Sigmoid colon (tissue), 7 donors: Measurements from ENCODE around the gene DTNA. TPM values are rescaled to one million over a fixed set of nuclear protein-coding genes. Genes with fewer than 3 reads are reported as not detected.

ENCODE experiments used
- DNase-seq: peaks from one replicate; pipeline ENCODE4 v3.0.0-alpha.2; 2019
- H3K27ac ChIP-seq, 4 donors: fragments of 200-600 bp; sonication (generic); one replicate each; pipeline ENCODE4 v1.5.1; 2016 to 2019; ENCODE audit warnings: mild to moderate bottlenecking in 1 of 4
- H3K27me3 ChIP-seq, 3 donors: fragments of 200-600 bp; sonication (generic); one replicate each; pipeline ENCODE4 v1.5.1; 2019; ENCODE audit warnings: mild to moderate bottlenecking in 1 of 3
- H3K36me3 ChIP-seq, 4 donors: fragments of 200-600 bp; sonication (generic); one replicate each; pipeline ENCODE4 v1.5.1; 2016 to 2019
- H3K4me1 ChIP-seq, 4 donors: fragments of 200-600 bp; sonication (generic); one replicate each; pipeline ENCODE4 v1.5.1; 2017 to 2019
- H3K4me3 ChIP-seq, 4 donors: fragments of 200-600 bp; sonication (generic); one replicate each; pipeline ENCODE4 v1.5.1; 2017 to 2019; ENCODE audit warnings: mild to moderate bottlenecking in 2 of 4, moderate library complexity in 1 of 4
- H3K9me3 ChIP-seq, 4 donors: fragments of 200-600 bp in 3 of 4; sonication (generic) in 3 of 4; one replicate each; pipeline versions ENCODE4 v1.5.1 to v1.6.1; 2013 to 2019
- EP300 ChIP-seq, 4 donors: sonication (generic); formaldehyde crosslinking; IDR thresholded peaks; one replicate each; pipeline ENCODE4 v1.6.1; 2017; ENCODE audit warnings: antibody characterized with exemption in 4 of 4
- POLR2A ChIP-seq, 2 donors: fragments of 450-650 bp; IDR thresholded peaks; one replicate each; pipeline ENCODE4 v1.6.1; 2016; ENCODE audit warnings: antibody characterized with exemption in 2 of 2, mild to moderate bottlenecking in 2 of 2, moderate library complexity in 2 of 2
- POLR2AphosphoS5 ChIP-seq, 4 donors: sonication (generic); formaldehyde crosslinking; IDR thresholded peaks; one replicate each; pipeline ENCODE4 v1.6.1; 2017; ENCODE audit warnings: antibody characterized with exemption in 4 of 4
- WGBS, 2 donors: extraction: QIAGEN DNeasy Blood & Tissue Kit; methylation state at CpG; one replicate each; pipeline ENCODE4 v1.1.7; 2013; 5-methylcytosine and 5-hydroxymethylcytosine counted together
- intact Hi-C: fragments of 100-400 bp; cut with DNase I; formaldehyde crosslinking; loops from one replicate; pipeline ENCODE4 v1.15.1; 2023
- polyA plus RNA-seq, 3 donors: library from polyadenylated mRNA; stranded (reverse); fragments of 200-250 nt; gene quantifications; one replicate each; pipeline ENCODE4 v1.2.3, GENCODE V29; 2013
- total RNA-seq, 4 donors: library from RNA; depleted of rRNA; stranded (reverse); fragments of >200 nt; gene quantifications; one replicate each; pipeline ENCODE4 v1.1.0, GENCODE V29; 2016
- TF ChIP-seq, protein P1 (sequence below), 4 experiments: fragments of 450-650 bp in 3 of 4; fragments of 200-600 bp in 1 of 4; IDR thresholded peaks; one replicate each; pipeline ENCODE4 v1.5.1; 2016 to 2019; ENCODE audit warnings: antibody characterized with exemption in 4 of 4, mild to moderate bottlenecking in 3 of 4, moderate library complexity in 2 of 4
- donor health status: healthy with polysubstance abuse.
- donor health status: Bipolar disorder and iron deficiency.
- donor health status: healthy.

DTNA gene
- total and polyA plus RNA-seq, 7 donors, result 1.4 to 140 (median 71.9) TPM

DNA sequence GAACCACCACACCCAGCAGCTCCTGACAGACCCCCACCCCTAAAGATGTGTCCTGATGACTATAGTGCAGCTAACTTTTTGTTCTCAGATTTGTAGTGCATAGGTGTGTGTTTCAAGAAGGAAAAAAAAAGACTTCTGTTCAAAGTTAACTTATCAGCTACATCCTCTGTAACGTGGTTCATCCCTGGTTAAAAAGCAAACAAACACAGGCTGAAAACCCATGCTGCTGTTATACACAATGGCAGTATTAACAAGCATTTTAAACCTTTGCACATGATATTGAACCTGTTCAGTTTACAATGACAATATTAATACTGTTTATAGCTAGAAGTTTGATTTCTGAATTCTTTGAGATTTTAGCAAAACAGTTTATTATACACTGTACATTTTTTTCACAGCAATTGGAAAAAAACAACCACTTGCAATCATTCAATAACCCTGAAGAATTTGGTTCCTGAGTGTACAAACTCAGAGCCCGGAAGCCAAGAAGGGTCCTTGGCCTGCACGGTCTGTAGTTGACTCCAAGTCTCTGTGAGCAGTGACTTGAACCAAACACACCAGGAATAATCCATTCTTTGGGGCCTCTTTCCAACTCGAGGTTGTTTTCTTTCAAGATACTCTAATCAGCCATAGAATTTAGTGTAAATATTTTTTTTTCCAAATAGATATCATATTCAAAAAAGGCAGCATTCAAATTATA, 177.9 kb downstream of the DTNA start:
- Histone ChIP-seq H3K4me1 (no peaks in the 10 kb centered on the region), H3K27ac (no peak overlapping the region), H3K9me3 (no peaks in the 10 kb centered on the region), H3K27me3 (no peaks in the 10 kb centered on the region), H3K4me3 (no peak overlapping the region), H3K36me3 (peaks cover 4 to 77% (median 25%) of the 10 kb centered on the region in 4 donors)
- DNase-seq, result no peak
- intact Hi-C loops, result no loop called here
- 61 to 74% methylated on average over 4 of the region's 4 CpGs for WGBS, 2 donors
- TF ChIP-seq, protein P1, sequence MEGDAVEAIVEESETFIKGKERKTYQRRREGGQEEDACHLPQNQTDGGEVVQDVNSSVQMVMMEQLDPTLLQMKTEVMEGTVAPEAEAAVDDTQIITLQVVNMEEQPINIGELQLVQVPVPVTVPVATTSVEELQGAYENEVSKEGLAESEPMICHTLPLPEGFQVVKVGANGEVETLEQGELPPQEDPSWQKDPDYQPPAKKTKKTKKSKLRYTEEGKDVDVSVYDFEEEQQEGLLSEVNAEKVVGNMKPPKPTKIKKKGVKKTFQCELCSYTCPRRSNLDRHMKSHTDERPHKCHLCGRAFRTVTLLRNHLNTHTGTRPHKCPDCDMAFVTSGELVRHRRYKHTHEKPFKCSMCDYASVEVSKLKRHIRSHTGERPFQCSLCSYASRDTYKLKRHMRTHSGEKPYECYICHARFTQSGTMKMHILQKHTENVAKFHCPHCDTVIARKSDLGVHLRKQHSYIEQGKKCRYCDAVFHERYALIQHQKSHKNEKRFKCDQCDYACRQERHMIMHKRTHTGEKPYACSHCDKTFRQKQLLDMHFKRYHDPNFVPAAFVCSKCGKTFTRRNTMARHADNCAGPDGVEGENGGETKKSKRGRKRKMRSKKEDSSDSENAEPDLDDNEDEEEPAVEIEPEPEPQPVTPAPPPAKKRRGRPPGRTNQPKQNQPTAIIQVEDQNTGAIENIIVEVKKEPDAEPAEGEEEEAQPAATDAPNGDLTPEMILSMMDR (IDR thresholded peaks at IDR 0.05), result no peak
- TF ChIP-seq POLR2AphosphoS5 (IDR thresholded peaks at IDR 0.05) (no peak), EP300 (IDR thresholded peaks at IDR 0.05) (no peak), POLR2A (IDR thresholded peaks at IDR 0.05) (no peak)

DNA sequence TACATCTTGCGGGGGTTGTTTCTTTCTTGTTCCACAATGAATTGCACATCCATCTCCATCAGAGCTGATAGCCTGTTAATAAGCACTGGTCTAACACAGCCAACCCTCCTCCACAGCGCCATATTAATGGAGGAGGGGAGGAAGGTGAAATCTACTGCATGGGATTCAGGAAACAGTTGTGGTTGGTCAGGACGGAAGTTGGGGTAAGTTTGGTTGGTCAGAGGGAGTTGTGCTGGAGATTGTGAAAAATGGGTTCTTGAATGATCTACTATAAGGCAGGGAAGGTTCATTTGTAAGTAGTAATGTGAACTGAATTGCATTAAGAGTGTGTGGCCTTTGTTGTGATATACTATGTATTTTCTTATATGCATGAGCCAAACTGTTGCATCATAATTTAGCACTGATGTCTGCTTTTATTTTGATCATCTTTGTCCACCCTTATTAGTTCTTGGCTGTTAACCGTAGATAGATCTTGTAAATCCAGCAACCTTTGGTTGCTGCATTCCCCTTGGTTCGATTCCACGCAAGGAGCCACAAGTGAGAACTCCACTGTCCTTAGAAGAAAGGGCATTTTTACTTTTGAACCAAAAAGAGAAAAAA, 180.5 kb downstream of the DTNA start:
- Histone ChIP-seq H3K4me1 (no peaks in the 10 kb centered on the region), H3K27ac (no peak overlapping the region), H3K36me3 (peaks cover 0 to 56% (median 14%) of the 10 kb centered on the region in 4 donors), H3K4me3 (no peak overlapping the region), H3K9me3 (no peaks in the 10 kb centered on the region), H3K27me3 (no peaks in the 10 kb centered on the region)
- 86 to 96% methylated on average over 6 of the region's 6 CpGs for WGBS, 2 donors
- DNase-seq, result no peak
- intact Hi-C loops, result no loop called here
- TF ChIP-seq POLR2A (IDR thresholded peaks at IDR 0.05) (no peak), EP300 (IDR thresholded peaks at IDR 0.05) (no peak), POLR2AphosphoS5 (IDR thresholded peaks at IDR 0.05) (no peak)
- TF ChIP-seq, protein P1 (IDR thresholded peaks at IDR 0.05), result no peak

DNA sequence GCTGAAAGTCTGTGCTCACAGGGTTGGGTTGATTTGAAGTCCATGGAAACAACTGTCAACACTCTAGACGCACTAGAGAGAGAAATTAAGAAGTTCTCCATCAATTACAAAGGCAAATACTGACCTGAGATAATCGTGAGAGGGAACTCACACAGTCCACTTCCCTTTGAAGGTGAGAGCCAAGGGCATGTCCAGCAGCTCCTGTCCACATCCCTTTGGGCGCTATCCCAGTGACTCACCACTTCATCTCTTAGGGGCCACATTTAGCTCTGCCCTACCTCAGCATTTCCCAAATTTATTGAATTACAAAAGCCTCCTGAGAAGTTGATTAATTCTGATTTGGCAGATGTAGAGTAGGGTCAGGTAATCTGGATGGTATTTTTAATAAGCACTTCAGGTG, 182.3 kb downstream of the DTNA start:
- TF ChIP-seq, protein P1 (IDR thresholded peaks at IDR 0.05), result no peak
- TF ChIP-seq POLR2AphosphoS5 (IDR thresholded peaks at IDR 0.05), result no peak
- TF ChIP-seq POLR2A (IDR thresholded peaks at IDR 0.05), result no peak
- no peak for TF ChIP-seq EP300 (IDR thresholded peaks at IDR 0.05)
- Histone ChIP-seq H3K4me1 (no peaks in the 10 kb centered on the region), H3K27ac (no peak overlapping the region), H3K27me3 (no peaks in the 10 kb centered on the region), H3K9me3 (no peaks in the 10 kb centered on the region), H3K4me3 (no peak overlapping the region), H3K36me3 (peaks cover 0 to 41% (median 9%) of the 10 kb centered on the region in 4 donors)
- intact Hi-C loops, result no loop called here
- no peak for DNase-seq
- 75 to 87% methylated on average over 3 of the region's 3 CpGs for WGBS, 2 donors

DNA sequence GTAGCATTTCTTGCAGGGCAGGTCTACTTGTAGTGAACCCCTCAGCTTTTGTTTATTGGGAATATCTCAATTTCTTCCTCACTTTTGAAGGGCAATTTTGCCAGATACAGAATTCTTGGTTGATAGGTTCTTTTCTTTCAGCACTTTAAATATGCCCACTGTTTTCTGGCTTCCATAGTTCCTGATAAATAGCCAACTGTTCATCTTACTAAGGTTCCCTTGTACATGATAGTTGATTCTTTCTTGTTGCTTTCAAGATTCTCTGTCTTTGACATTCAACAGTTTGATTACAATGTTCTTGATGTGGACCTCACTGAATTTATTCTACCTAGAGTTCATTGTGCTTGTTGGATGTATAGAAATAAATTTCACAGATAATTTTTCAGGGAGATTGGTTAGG, 183.1 kb downstream of the DTNA start:
- intact Hi-C loops, result no loop called here
- TF ChIP-seq POLR2A (IDR thresholded peaks at IDR 0.05) (no peak), EP300 (IDR thresholded peaks at IDR 0.05) (no peak), POLR2AphosphoS5 (IDR thresholded peaks at IDR 0.05) (no peak)
- TF ChIP-seq, protein P1 (IDR thresholded peaks at IDR 0.05), result no peak

More for the DNA sequence above, 183.1 kb downstream of the DTNA start:
- Histone ChIP-seq H3K4me1 (no peaks in the 10 kb centered on the region), H3K9me3 (no peaks in the 10 kb centered on the region), H3K27me3 (no peaks in the 10 kb centered on the region), H3K36me3 (peaks cover 0 to 33% (median 6%) of the 10 kb centered on the region in 4 donors), H3K27ac (no peak overlapping the region), H3K4me3 (no peak overlapping the region)
- no peak for DNase-seq
